Astrocyte (in vitro differentiated cells and primary cell): Measurements from ENCODE around the gene FREY1.

ENCODE experiments used
- EZH2 ChIP-seq: IDR thresholded peaks from 2 replicates; pipeline ENCODE4 v1.6.1; 2012; ENCODE audit warnings: mild to moderate bottlenecking, low read length, inconsistent platforms; ENCODE audit not compliant: insufficient read depth
- TF ChIP-seq, protein P1 (sequence below): IDR thresholded peaks from 2 replicates; pipeline ENCODE4 v1.5.1; 2011; ENCODE audit warnings: low read depth, mild to moderate bottlenecking, inconsistent platforms, low read length, moderate library complexity; ENCODE audit not compliant: insufficient read depth

DNA sequence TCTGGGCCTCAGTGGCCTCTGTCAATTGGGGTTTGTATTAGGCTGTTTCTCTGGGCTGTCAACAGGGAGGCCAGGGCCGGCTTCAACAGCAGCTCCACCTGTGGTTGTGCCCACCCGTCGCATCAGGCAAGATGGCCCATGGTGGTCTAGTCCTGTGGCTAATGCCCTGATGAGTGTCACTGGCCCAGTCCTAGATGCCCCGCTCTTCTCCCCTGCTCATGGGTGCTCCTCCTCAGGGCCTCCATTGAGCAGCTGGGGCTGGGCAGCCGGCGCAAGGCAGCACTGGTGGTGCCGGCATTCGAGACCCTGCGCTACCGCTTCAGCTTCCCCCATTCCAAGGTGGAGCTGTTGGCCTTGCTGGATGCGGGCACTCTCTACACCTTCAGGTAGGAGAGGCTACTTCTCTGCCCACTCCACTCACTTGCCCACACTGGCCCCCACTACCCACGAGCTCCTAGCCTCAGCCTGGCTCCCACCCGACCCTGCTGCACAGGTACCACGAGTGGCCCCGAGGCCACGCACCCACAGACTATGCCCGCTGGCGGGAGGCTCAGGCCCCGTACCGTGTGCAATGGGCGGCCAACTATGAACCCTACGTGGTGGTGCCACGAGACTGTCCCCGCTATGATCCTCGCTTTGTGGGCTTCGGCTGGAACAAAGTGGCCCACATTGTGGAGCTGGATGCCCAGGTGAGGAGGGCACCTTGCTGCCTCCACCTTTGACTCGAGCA is 20.8 kb upstream of the FREY1 start:
- TF ChIP-seq, protein P1, sequence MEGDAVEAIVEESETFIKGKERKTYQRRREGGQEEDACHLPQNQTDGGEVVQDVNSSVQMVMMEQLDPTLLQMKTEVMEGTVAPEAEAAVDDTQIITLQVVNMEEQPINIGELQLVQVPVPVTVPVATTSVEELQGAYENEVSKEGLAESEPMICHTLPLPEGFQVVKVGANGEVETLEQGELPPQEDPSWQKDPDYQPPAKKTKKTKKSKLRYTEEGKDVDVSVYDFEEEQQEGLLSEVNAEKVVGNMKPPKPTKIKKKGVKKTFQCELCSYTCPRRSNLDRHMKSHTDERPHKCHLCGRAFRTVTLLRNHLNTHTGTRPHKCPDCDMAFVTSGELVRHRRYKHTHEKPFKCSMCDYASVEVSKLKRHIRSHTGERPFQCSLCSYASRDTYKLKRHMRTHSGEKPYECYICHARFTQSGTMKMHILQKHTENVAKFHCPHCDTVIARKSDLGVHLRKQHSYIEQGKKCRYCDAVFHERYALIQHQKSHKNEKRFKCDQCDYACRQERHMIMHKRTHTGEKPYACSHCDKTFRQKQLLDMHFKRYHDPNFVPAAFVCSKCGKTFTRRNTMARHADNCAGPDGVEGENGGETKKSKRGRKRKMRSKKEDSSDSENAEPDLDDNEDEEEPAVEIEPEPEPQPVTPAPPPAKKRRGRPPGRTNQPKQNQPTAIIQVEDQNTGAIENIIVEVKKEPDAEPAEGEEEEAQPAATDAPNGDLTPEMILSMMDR, result no peak
- no peak for TF ChIP-seq EZH2
